NCI-H2107 (cell line): ENCODE results near the gene MAPRE3.

Experiments used
- DNase-seq: peaks from one replicate; lab custom pipeline; 2025; lab: John Stamatoyannopoulos, UW

MAPRE3 gene

GRCh38 chr2:27014771-27015433 lies 44.5 kb downstream of the MAPRE3 start:
- DNase-seq, result no peak

DNA sequence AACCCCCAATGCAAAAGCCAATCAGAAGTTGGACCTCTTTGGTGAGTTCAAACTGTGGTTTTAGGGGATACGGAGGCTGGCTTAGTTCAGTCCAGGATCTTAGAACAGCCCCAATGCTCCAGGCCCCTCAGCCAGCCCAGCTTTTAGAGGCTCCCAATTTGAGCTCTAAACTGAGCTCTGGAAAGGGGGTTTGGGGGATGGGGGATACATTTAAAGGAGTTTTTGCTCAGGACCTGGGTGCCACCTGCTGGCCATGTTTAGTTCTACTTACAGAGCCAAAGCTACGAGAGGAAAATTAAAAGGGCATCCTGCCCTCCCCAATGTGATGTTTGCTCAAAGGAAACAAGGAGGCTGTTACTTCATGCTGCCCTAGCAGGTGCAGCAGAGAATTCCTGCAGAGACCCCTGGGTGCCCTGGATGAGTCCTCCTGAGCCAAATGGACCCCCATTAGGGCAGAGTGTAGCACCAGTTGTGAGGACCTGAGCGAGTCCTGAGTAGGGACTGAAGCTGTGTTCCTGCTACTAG lies 46.4 kb downstream of the MAPRE3 start:
- DNase-seq, result peak; percentile 23

GRCh38 chr2:27018142-27018541 lies 47.7 kb downstream of the MAPRE3 start:
- no peak for DNase-seq

DNA sequence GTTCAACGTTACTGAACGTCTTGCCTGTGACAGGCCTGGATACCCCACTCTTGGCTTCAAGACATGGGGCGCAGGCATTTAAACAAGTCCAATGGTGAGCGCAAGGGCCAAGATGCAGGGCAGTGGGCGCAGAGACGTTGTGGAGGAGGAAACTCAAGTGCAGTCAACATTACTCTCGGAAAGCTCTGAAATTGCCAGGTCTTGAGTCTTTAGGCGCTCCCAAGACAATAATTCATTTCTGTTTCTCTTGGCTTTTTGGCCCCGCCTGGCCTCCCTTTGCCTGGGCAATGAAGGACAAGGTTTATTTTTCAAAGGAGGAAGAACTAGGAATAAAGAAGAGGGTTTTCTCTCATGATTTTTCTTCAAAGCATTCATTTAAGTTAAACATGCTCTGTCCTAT lies 49.0 kb downstream of the MAPRE3 start:
- no peak for DNase-seq

DNA sequence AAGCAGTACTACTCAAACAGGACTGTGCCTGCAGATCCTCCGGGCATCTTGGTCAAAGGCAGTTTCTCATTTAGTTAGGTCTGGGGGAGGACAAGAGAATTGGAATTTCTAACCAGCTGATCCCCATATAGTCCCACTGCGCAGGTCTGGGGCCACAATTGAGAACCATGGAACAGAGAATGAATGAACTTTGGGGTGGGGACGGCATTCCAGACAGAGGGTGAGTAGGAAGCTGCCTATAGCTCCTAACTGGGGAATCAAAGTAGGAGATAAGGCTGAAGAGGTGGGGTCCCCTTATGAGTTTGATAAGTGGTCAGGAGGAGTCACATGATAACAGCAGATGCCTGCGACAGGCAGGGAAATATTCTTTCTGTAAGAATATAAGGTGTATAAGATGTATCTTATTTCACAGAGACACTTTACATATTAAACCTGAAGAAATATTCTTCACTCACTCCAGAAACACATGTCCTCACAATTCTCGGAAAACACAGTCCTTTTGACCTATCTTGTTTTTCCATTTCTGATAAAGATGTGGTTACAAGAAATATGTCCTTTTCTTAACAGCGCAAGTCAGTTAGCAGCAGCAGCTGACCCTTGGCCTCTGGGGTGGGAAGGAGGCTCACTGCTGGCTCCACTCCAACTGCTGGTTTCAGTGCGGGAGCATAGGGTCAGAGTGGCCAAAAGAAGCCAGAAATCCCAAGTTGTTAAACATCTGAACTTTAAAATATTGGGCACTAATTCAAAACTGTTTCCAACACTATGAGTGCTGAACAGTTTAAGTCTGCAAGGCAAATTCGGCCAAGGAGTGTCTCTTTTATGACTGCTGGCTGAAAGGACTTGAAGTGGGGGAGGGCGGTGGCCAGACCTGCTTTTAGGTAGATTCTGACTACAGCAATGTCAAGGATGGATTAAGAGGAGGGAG lies 49.8 kb downstream of the MAPRE3 start:
- no peak for DNase-seq

- DNase-seq, result no peak
Measured at GRCh38 chr2:27021253-27022049, 51.0 kb downstream of the MAPRE3 start.

DNA sequence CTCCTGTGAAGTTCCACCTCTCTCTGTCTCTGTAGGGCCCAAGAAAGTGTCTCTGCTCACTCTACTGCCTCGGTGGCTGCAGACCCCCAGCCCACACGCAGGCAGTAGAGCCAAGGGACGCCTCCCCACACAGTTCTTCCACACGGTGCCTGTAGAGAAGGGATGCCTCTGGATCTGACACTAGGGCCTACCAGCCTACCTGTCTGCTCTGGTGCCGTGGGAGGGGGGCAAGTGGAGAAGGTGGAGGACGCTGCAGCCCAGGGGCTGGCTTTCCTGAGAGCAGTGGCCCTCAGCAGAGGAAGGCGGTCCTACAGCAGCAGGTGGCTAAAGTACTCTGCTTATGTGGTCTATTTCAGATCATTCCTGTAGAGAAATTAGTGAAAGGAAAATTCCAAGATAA lies 53.3 kb downstream of the MAPRE3 start:
- DNase-seq, result no peak

GRCh38 chr2:27024188-27024587 lies 53.8 kb downstream of the MAPRE3 start:
- no peak for DNase-seq

GRCh38 chr2:27024812-27025211 lies 54.4 kb downstream of the MAPRE3 start:
- no peak for DNase-seq

DNA sequence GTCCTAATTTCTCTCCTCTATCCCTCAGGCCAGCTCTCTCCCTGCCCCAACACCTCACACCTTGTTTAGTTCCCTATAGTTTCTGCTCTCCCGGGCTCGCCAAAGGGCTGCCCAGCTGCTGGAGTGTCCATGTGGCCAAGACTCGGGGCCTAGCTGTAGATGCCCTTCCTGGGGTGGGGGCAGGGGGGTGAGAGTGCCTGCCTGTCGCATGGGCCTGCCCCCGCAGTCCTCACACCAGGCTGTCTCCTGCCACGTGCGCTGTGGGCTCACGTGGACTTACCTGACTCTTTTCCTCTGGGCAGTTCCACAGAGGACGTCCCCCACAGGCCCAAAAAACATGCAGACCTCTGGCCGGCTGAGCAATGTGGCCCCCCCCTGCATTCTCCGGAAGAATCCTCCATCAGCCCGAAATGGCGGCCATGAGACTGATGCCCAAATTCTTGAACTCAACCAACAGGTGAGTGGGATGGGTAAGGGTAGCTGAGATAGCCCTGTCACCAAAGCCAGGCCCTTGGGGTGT lies 54.9 kb downstream of the MAPRE3 start:
- DNase-seq, result no peak

DNA sequence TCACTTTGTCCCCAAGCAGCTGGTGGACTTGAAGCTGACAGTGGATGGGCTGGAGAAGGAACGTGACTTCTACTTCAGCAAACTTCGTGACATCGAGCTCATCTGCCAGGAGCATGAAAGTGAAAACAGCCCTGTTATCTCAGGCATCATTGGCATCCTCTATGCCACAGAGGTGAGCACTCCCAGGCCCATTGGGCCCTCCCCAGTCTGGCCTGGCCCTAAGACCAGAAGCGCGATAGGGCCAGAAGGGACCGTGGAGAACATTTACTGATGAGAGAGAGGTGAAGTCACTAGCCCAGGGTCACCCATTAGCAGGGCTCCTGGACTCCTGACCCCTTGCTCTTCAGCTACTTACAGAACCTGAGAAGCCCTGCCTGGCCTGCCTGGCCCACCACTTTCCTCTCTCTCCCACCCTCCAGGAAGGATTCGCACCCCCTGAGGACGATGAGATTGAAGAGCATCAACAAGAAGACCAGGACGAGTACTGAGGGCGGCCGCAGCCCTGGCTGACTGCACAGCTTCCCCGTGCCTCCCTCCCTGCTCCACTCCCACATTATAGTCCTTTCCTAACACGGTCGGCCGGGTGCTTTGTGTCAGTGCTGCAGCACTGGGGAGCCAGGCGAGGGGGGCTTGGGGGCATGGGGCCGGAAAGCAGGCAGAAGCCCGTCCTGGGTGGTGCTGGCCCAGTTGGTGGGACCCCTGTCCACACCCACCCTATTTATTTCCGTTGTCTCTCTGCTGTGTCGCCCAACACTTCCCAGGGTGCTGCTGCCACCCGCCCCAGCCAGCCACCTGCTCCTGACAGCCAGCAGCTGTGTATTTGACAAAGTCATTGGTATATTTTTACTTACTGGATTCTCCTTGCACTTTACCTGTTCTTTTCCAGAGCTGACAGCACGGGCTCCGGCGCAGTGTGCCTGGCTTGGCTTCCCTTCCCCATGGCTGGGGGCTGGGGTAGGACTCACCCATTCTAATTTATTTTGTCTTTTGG lies 55.7 kb downstream of the MAPRE3 start:
- DNase-seq, result no peak

DNA sequence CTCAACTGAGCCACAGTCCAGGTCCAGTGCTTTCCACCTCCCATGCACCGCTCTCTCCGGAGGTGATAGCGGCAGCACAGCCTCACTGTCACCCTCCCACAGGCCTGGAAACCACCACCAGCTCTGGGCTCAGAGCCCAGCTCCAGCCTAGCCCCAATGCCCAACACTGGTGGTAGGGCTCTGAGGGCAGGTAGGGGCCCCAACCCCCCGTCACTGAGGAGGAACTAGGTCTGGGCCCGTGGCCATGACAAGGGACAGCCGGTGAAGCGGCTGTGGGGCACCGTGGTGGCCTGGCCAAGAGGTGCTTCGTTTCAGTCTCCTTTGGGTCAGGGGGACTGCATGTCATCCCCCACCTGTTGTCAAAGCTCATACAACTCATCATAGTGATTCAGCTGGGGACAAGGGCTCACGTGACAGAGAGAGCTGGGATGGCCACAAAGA lies 56.8 kb downstream of the MAPRE3 start:
- DNase-seq, result no peak

- no peak for DNase-seq
Measured at GRCh38 chr2:27029051-27029450, 58.6 kb downstream of the MAPRE3 start.

DNA sequence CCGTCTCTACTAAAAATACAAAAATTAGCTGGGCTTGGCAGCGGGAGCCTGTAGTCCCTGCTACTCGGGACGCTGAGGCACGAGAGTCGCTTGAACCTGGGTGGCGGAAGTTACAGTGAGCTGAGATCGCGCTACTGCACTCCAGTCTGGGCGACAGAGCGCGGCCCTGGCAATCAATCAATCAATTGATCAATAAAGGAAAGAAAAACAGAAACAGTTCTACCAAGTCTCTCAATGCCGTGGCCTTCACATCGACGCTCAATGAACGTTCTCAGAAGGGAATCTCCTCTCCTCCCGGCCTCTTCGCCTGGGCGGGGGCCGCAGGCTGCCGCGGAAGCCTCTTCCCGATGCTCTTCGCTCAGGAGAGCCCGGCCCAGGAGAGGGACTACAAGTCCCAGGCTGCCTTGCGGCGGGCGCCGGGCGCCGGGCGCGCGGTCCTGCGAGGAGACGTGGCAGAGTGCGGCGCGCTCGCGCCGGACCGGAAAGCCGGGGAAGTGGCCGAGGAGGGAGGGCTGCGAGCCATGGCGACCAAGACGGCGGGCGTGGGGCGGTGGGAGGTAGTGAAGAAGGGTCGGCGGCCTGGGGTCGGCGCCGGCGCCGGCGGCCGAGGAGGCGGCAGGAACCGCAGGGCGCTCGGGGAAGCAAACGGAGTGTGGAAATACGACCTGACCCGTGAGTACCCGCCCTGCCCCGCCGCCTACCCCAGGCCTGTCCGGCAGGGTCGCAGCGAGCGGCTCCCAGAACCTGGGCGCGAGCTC lies 62.2 kb downstream of the MAPRE3 start, which contains the start of gene TMEM214:
Gene TMEM214, plus strand, starts transcription at position 471 of the 758 bp plus-strand sequence. Its CDS starts 51 bp downstream, at position 522.
- DNase-seq, result peak; percentile 63

DNA sequence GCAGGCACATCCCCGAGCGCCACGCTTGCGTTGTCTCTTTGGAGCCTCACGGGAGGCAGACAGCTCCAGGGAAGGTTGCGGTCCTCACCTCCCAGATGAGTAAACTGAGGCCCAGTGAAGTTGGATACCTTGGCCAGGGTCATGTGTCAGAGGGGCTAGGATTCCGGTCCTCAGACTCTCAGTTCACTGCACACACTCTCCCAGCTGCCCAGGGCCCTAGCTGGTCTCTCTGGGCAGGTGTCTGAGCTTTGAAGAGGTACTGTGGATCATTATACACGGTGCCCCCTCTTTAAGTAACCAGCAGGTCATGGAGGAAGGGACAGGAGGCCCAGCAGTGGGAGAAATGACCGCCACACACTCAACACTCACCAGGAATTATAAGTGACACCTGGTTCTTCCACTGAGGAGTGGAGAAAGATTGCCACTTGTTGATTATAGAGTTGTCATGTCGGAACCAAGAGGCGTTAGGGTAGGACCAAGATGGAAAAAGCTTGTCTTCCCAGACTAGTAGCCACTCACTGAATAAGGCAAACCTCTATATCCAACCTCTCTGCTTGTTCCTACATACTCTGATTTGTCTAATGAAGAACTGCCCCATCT lies 62.9 kb downstream of the MAPRE3 start:
- no peak for DNase-seq

GRCh38 chr2:27038012-27038411 lies 67.6 kb downstream of the MAPRE3 start:
- no peak for DNase-seq

GRCh38 chr2:27038631-27039339 lies 68.3 kb downstream of the MAPRE3 start:
- DNase-seq, result no peak

DNA sequence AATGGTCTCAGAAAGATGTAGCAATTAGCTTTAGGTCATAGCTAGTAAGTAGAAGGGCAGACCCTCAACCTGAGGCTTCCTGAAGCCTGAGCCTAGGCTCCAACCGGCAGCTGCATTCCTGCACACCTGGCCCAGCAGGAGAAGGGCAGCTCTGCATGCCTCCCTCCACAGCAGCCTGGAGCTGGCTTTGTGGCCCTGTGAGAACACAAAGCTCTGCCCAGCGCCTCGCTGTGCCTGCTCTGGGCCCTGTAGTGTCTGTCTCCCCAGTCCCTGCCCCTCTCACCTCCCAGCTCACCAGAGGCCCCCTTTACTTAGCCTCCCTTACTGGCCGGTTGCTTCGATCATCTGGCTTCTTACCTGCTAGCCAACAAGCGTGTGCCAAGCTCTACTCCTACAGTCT lies 69.0 kb downstream of the MAPRE3 start:
- DNase-seq, result no peak

DNA sequence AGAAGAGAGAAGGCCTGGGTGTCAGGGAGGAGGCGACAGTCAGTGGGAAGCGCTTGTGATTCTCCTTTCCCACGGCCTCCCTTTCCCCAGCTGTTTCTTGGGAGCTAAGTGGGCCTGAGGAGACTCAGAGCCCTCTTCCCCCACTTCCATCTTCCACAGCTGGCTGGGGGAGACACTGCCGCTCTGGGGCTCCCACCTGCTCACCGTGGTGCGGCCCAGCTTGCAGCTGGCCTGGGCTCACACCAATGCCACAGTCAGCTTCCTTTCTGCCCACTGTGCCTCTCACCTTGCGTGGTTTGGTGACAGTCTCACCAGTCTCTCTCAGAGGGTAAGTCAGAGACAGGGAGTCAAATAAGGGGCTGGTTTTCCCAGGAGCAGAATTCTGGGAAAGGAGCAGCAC lies 69.4 kb downstream of the MAPRE3 start:
- DNase-seq, result no peak
